OCI-LY3 (cell line): ENCODE measurements around the gene RXFP3.

Experiments
- H2AFZ ChIP-seq: fragments of 200-600, 300-600 bp; shearing (Covaris generic); 2 replicates; pipeline ENCODE4 v1.6.0; 2014; ENCODE audit warnings: antibody characterized with exemption, low read depth, low read length
- H3K27ac ChIP-seq: fragments of 200-600, 300-600 bp; sonication (generic); 2 replicates; pipeline ENCODE4 v1.5.1; 2014; ENCODE audit warnings: mild to moderate bottlenecking, low read length, moderate library complexity, mixed read lengths
- H3K27me3 ChIP-seq: fragments of 200-600, 300-600 bp; sonication (generic); 2 replicates; pipeline ENCODE4 v1.6.1; 2014; ENCODE audit warnings: low read depth, low read length, mixed read lengths
- H3K36me3 ChIP-seq: fragments of 200-600, 300-600 bp; sonication (generic); replicated peaks from 2 replicates; pipeline ENCODE3; 2014; ENCODE audit warnings: low read depth, low read length, mixed read lengths
- H3K4me1 ChIP-seq: fragments of 300-600, 200-600 bp; sonication (generic); 2 replicates; pipeline ENCODE4 v1.6.1; 2014; ENCODE audit warnings: low read length, mixed read lengths
- H3K4me2 ChIP-seq: fragments of 200-600, 300-600 bp; sonication (generic); 2 replicates; pipeline ENCODE4 v1.6.1; 2014; ENCODE audit warnings: low read length, mixed read lengths
- H3K4me3 ChIP-seq: fragments of 300-600, 200-600 bp; sonication (generic); 2 replicates; pipeline ENCODE4 v1.5.1; 2014; ENCODE audit warnings: antibody characterized with exemption, mild to moderate bottlenecking, low read length, moderate library complexity
- H3K79me2 ChIP-seq: fragments of 300-600, 200-600 bp; shearing (Covaris generic); 2 replicates; pipeline ENCODE4 v1.6.1; 2014; ENCODE audit warnings: mild to moderate bottlenecking, low read length, mixed read lengths
- H3K9ac ChIP-seq: fragments of 300-600, 200-600 bp; shearing (Covaris generic); 2 replicates; pipeline ENCODE4 v1.6.0; 2014; ENCODE audit warnings: mild to moderate bottlenecking, low read length, moderate library complexity
- H3K9me3 ChIP-seq: fragments of 200-600, 300-600 bp; shearing (Covaris generic); 2 replicates; pipeline ENCODE4 v1.6.1; 2014; ENCODE audit warnings: low read length, mixed read lengths; ENCODE audit not compliant: insufficient read depth
- H4K20me1 ChIP-seq: fragments of 200-600, 300-600 bp; sonication (generic); 2 replicates; pipeline ENCODE4 v1.6.1; 2016; ENCODE audit warnings: low read length, mixed read lengths; ENCODE audit not compliant: insufficient read depth
- CTCF ChIP-seq: fragments of 200-600, 300-600 bp; sonication (generic); IDR thresholded peaks from 2 replicates; pipeline ENCODE4 v1.5.1; 2014; ENCODE audit warnings: antibody characterized with exemption, low read length, low read depth
- EZH2phosphoT487 ChIP-seq: fragments of 200-600 bp; shearing (Covaris generic); IDR thresholded peaks from 2 replicates; pipeline ENCODE4 v1.6.1; 2018; ENCODE audit warnings: antibody characterized with exemption, mixed run types, low read depth

RXFP3 gene

GRCh38 chr5:33957577-33958150 is 21.5 kb downstream of the RXFP3 start:
- no peaks in the 10 kb centered on the region for H4K20me1 ChIP-seq
- no peaks in the 10 kb centered on the region for H3K79me2 ChIP-seq
- H3K4me2 ChIP-seq, result no peak overlapping the region
- H3K9me3 ChIP-seq, result no peaks in the 10 kb centered on the region
- no peak overlapping the region for H3K9ac ChIP-seq
- TF ChIP-seq EZH2phosphoT487, result no peak
- TF ChIP-seq CTCF, result no peak
- no peak overlapping the region for H3K27ac ChIP-seq
- no peak overlapping the region for H3K4me3 ChIP-seq
- H2AFZ ChIP-seq, result no peak overlapping the region
- H3K27me3 ChIP-seq, result no peaks in the 10 kb centered on the region
- no peaks in the 10 kb centered on the region for H3K36me3 ChIP-seq
- no peaks in the 10 kb centered on the region for H3K4me1 ChIP-seq

DNA sequence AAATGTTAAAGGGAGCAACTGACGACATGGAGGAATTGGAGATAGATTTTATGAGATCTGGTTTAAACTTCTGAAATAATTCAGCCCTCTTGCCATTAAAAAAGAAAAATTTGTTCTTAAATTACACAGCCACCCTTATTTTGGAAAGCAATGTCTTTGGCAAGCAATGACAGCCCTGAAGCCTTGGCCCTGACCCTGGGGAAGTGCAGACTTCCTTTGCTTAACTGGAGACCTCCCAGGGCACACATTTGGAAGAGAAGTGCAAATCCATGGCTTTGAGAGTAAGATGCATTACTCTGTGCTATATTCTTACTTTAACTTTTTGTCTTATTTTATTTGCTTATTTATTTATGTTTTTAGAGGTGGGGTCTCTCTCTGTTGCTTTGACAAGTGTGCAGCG is 22.0 kb downstream of the RXFP3 start:
- no peaks in the 10 kb centered on the region for H3K9me3 ChIP-seq
- H3K27ac ChIP-seq, result no peak overlapping the region
- no peaks in the 10 kb centered on the region for H3K79me2 ChIP-seq
- no peak overlapping the region for H3K4me3 ChIP-seq
- no peaks in the 10 kb centered on the region for H3K4me1 ChIP-seq
- no peak overlapping the region for H2AFZ ChIP-seq
- no peaks in the 10 kb centered on the region for H3K36me3 ChIP-seq
- no peaks in the 10 kb centered on the region for H3K27me3 ChIP-seq
- no peak overlapping the region for H3K9ac ChIP-seq
- TF ChIP-seq CTCF (no peak), EZH2phosphoT487 (no peak)
- H3K4me2 ChIP-seq, result no peak overlapping the region
- H4K20me1 ChIP-seq, result no peaks in the 10 kb centered on the region

- TF ChIP-seq EZH2phosphoT487 (no peak), CTCF (no peak)
- H2AFZ ChIP-seq, result no peak overlapping the region; the same call in 1 of the 2 replicates
- H3K4me3 ChIP-seq, result no peak overlapping the region
- H3K27ac ChIP-seq, result no peak overlapping the region
- no peaks in the 10 kb centered on the region for H3K9me3 ChIP-seq
- H3K79me2 ChIP-seq, result no peaks in the 10 kb centered on the region
- no peaks in the 10 kb centered on the region for H4K20me1 ChIP-seq
- no peak overlapping the region for H3K9ac ChIP-seq
- peak overlapping the region; percentile 5; the same call in 1 of the 2 replicates for H3K4me2 ChIP-seq
- no peaks in the 10 kb centered on the region for H3K36me3 ChIP-seq
- peaks cover 12% of the 10 kb centered on the region for H3K4me1 ChIP-seq
- H3K27me3 ChIP-seq, result no peaks in the 10 kb centered on the region
Observed at GRCh38 chr5:33964132-33964700, 28.0 kb downstream of the RXFP3 start.

GRCh38 chr5:33966805-33967204 is 30.6 kb downstream of the RXFP3 start:
- peaks cover 15% of the 10 kb centered on the region for H3K4me1 ChIP-seq
- no peak overlapping the region for H3K4me2 ChIP-seq
- no peak for TF ChIP-seq CTCF
- no peak for TF ChIP-seq EZH2phosphoT487
- H2AFZ ChIP-seq, result no peak overlapping the region
- no peaks in the 10 kb centered on the region for H3K27me3 ChIP-seq
- H3K9ac ChIP-seq, result no peak overlapping the region
- no peaks in the 10 kb centered on the region for H3K79me2 ChIP-seq
- no peaks in the 10 kb centered on the region for H3K9me3 ChIP-seq
- no peak overlapping the region for H3K4me3 ChIP-seq
- no peaks in the 10 kb centered on the region for H3K36me3 ChIP-seq
- no peak overlapping the region for H3K27ac ChIP-seq
- no peaks in the 10 kb centered on the region for H4K20me1 ChIP-seq
